NCI-H2107 treated with DMSO at 0.1 percent for 48 hours (cell line): Measurements from ENCODE around the gene MYO9A.
"Not testable (repeated sequence)": the region's sequence is repeated elsewhere in the genome, so short reads cannot be mapped to it uniquely, and the experiment has no call there.

ENCODE experiments used
- DNase-seq: peaks from one replicate; lab custom pipeline; 2025; ENCODE audit not compliant: unreplicated experiment; lab: John Stamatoyannopoulos, UW

Gene MYO9A

GRCh38 chr15:72042865-72043264 is 75.1 kb downstream of the MYO9A start:
- DNase-seq = no peak

- DNase-seq = no peak
Measured at GRCh38 chr15:72042054-72042453, 75.9 kb downstream of the MYO9A start.

- DNase-seq = no peak
Measured at GRCh38 chr15:72037321-72037720, 80.6 kb downstream of the MYO9A start.

GRCh38 chr15:72034859-72035650 is 82.9 kb downstream of the MYO9A start:
- no peak for DNase-seq

- DNase-seq = no peak
Measured at GRCh38 chr15:72034351-72034750, 83.6 kb downstream of the MYO9A start.

GRCh38 chr15:72033711-72034110 is 84.2 kb downstream of the MYO9A start:
- no peak for DNase-seq

GRCh38 chr15:72033285-72033684 is 84.7 kb downstream of the MYO9A start:
- no peak for DNase-seq

GRCh38 chr15:72021604-72022003 is 96.3 kb downstream of the MYO9A start:
- DNase-seq = no peak

GRCh38 chr15:72020799-72021198 is 97.2 kb downstream of the MYO9A start:
- no peak for DNase-seq

- DNase-seq = not testable (repeated sequence)
Measured at GRCh38 chr15:72014555-72014954, 103.4 kb downstream of the MYO9A start.

- no peak for DNase-seq
Measured at GRCh38 chr15:72013703-72014102, 104.2 kb downstream of the MYO9A start.

- DNase-seq = no peak
Measured at GRCh38 chr15:72011302-72011942, 106.5 kb downstream of the MYO9A start.

GRCh38 chr15:72009222-72009621 is 108.7 kb downstream of the MYO9A start:
- DNase-seq = no peak

GRCh38 chr15:72006382-72006781 is 111.6 kb downstream of the MYO9A start:
- no peak for DNase-seq

- no peak for DNase-seq
Measured at GRCh38 chr15:72005483-72005882, 112.5 kb downstream of the MYO9A start.

- no peak for DNase-seq
Measured at GRCh38 chr15:71999807-72000206, 118.1 kb downstream of the MYO9A start.

- not testable (repeated sequence) for DNase-seq
Measured at GRCh38 chr15:71998717-71999116, 119.2 kb downstream of the MYO9A start.

GRCh38 chr15:71997691-71998090 is 120.3 kb downstream of the MYO9A start:
- DNase-seq = no peak

GRCh38 chr15:71975816-71976150 is 142.2 kb downstream of the MYO9A start:
- DNase-seq = no peak

- no peak for DNase-seq
Measured at GRCh38 chr15:71974211-71974610, 143.7 kb downstream of the MYO9A start.

GRCh38 chr15:71973366-71973765 is 144.6 kb downstream of the MYO9A start:
- no peak for DNase-seq

- DNase-seq = no peak
Measured at GRCh38 chr15:71971905-71972304, 146.0 kb downstream of the MYO9A start.

- DNase-seq = no peak
Measured at GRCh38 chr15:71970435-71970834, 147.5 kb downstream of the MYO9A start.
